HepG2 (cell line): ENCODE measurements around the gene PRKAR2A. TPM values are rescaled to one million over a fixed set of nuclear protein-coding genes. Genes with fewer than 3 reads are reported as not detected.

Experiments used
- DNMT3B ChIP-seq: conservative IDR thresholded peaks from 2 replicates; pipeline ENCODE4 v1.6.1; 2016; ENCODE audit warnings: missing biosample characterization, control low read depth
- HCFC1 ChIP-seq: fragments of 150-350 bp; IDR thresholded peaks from 2 replicates; pipeline ENCODE4 v1.6.1; 2014; ENCODE audit warnings: low read depth, low read length
- IRF1 ChIP-seq: sonication (generic); formaldehyde crosslinking; IDR thresholded peaks from 2 replicates; pipeline ENCODE4 v1.4.0; 2020; ENCODE audit warnings: low read depth, mild to moderate bottlenecking, missing genetic modification reagents
- MBD4 ChIP-seq: IDR thresholded peaks from 2 replicates; pipeline ENCODE4 v1.6.1; 2012; ENCODE audit warnings: low read length, inconsistent platforms, borderline replicate concordance
- MED8 ChIP-seq: sonication (generic); formaldehyde crosslinking; IDR thresholded peaks from 2 replicates; pipeline ENCODE4 v1.8.1; 2023; ENCODE audit warnings: mild to moderate bottlenecking, missing genetic modification reagents; ENCODE audit not compliant: insufficient replicate concordance
- MYC ChIP-seq: sonication (generic); formaldehyde crosslinking; IDR thresholded peaks from 2 replicates; pipeline ENCODE4 v1.9.0; 2021; ENCODE audit warnings: missing genetic modification reagents, borderline replicate concordance
- POLR2AphosphoS2 ChIP-seq: IDR thresholded peaks from 2 replicates; pipeline ENCODE4 v1.6.1; 2011; ENCODE audit warnings: low read depth, low read length, improper control_type of control experiment
- SAFB2 ChIP-seq: sonication (generic); formaldehyde crosslinking; IDR thresholded peaks from 2 replicates; pipeline ENCODE4 v1.5.1; 2020; ENCODE audit warnings: missing genetic modification reagents, low read depth, mild to moderate bottlenecking, borderline replicate concordance
- TBX2 ChIP-seq: sonication (generic); formaldehyde crosslinking; IDR thresholded peaks from 2 replicates; pipeline ENCODE4 v1.5.0; 2020; ENCODE audit warnings: missing genetic modification reagents, mild to moderate bottlenecking, borderline replicate concordance
- U2AF1 ChIP-seq: fragments of 200-400 bp; formaldehyde crosslinking; optimal IDR thresholded peaks from 2 replicates; pipeline ENCODE3; 2017; ENCODE audit warnings: mild to moderate bottlenecking, low read depth, low read length
- YY1 ChIP-seq: IDR thresholded peaks from 2 replicates; pipeline ENCODE4 v1.6.1; 2011; ENCODE audit warnings: low read length, low read depth, moderate library complexity, mild to moderate bottlenecking; ENCODE audit not compliant: insufficient read depth, insufficient replicate concordance
- ZFX ChIP-seq: sonication (generic); formaldehyde crosslinking; IDR thresholded peaks from 2 replicates; pipeline ENCODE4 v1.4.0; 2020; ENCODE audit warnings: mild to moderate bottlenecking, low read depth, missing genetic modification reagents, moderate library complexity
- ZFY ChIP-seq: sonication (generic); formaldehyde crosslinking; IDR thresholded peaks from 2 replicates; pipeline ENCODE4 v1.4.0; 2020; ENCODE audit warnings: missing genetic modification reagents
- ZNF552 ChIP-seq: sonication (generic); formaldehyde crosslinking; IDR thresholded peaks from 2 replicates; pipeline ENCODE4 v1.9.0; 2022; ENCODE audit warnings: missing genetic modification reagents, mild to moderate bottlenecking, borderline replicate concordance
- ZNF646 ChIP-seq: sonication (generic); formaldehyde crosslinking; IDR thresholded peaks from 2 replicates; pipeline ENCODE4 v1.9.0; 2021; ENCODE audit warnings: mild to moderate bottlenecking, missing genetic modification reagents
- ZNF746 ChIP-seq: sonication (generic); formaldehyde crosslinking; IDR thresholded peaks from 2 replicates; pipeline ENCODE4 v1.8.0; 2022; ENCODE audit warnings: mild to moderate bottlenecking, missing genetic modification reagents
- polyA plus RNA-seq, 8 experiments: library from polyadenylated mRNA; depleted of rRNA in 3 of 8; stranded (reverse) in 7 of 8; unstranded in 1 of 8; fragments of >200 nt; fragmentation: Illumina TruSeq in 4 of 8; extraction: Trizol in 4 of 8; gene quantifications; 2 replicates each; pipeline versions ENCODE4 v1.2.1 to v1.2.3, GENCODE V29; 2011 to 2016; ENCODE audit warnings: low read depth in 4 of 8, missing spikeins in 1 of 8, mixed read lengths in 1 of 8; ENCODE audit not compliant: insufficient read depth in 1 of 8
- total RNA-seq, 5 experiments: library from RNA; depleted of rRNA; stranded (reverse); fragments of >200 nt; fragmentation: Illumina TruSeq; extraction: Trizol; gene quantifications; 2 replicates each; pipeline ENCODE4 v1.2.3, GENCODE V29; 2016; ENCODE audit warnings: low read depth in 1 of 5
- TF ChIP-seq, protein P1 (sequence below): sonication (generic); formaldehyde crosslinking; IDR thresholded peaks from 2 replicates; pipeline ENCODE4 v1.8.1; 2022; ENCODE audit warnings: mild to moderate bottlenecking, missing genetic modification reagents

PRKAR2A gene
- total and polyA plus RNA-seq, 2 of the 13 experiments (the other 11 are each of a cell fraction or from before 2014, with no cell fraction given): 11.8 to 29.2 TPM

DNA sequence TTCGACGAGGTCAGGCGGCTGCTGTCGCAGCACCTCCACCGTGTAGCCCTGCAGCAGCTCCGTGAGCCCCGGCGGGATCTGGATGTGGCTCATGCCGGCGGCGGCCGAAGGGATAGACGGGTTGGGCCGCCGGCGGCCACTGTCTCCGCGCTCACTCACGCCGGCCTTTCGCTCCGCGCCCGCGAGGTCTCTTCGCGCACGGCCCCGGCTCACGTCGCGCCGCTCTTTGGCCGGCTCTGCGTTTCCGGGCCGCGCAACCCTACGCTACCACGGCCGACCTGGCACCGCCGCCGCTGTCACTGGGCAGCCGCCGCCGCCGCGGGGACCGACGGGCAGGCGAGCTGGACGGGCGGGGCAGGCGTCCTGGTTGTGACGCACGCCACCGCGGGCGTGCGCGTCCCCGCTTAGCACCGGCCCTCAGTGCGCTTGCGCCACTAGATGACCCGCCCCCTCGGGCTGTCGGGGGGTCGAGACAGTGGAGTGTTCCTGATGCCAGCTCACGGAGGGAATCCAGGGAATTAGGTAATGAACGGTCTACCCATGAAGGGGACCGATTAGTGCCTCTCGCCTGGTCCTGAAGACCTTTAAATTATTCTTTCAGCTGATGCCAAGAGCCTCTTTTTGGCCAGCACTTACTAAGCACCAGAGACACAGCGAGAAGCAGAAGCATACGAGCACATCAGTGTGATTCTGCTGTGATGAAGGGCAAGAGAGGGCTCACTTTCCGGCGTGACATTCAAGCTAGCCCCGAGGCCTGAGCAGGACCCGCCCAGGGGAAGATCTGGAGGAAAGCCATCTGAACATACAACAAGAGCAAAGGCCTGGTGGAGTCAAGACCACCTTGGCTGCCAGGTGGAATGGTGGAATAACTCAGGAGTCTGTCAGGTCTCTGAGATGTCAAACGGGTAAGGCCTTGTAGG, at the start of gene PRKAR2A (continued):
- TF ChIP-seq, protein P1, sequence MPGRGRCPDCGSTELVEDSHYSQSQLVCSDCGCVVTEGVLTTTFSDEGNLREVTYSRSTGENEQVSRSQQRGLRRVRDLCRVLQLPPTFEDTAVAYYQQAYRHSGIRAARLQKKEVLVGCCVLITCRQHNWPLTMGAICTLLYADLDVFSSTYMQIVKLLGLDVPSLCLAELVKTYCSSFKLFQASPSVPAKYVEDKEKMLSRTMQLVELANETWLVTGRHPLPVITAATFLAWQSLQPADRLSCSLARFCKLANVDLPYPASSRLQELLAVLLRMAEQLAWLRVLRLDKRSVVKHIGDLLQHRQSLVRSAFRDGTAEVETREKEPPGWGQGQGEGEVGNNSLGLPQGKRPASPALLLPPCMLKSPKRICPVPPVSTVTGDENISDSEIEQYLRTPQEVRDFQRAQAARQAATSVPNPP: no peak
- no peak for TF ChIP-seq HCFC1
- TF ChIP-seq MBD4: no peak
- TF ChIP-seq DNMT3B (CRISPR knock-in tag): no peak
- TF ChIP-seq YY1: no peak
- peak; percentile 92 for TF ChIP-seq ZFY (CRISPR knock-in tag)
- TF ChIP-seq MYC (CRISPR knock-in tag): peak; percentile 43
- no peak for TF ChIP-seq MED8 (CRISPR knock-in tag)
- no peak for TF ChIP-seq ZNF646
- 0 out of 2 replicates have a peak, but pooled peaks have one; percentile 25 for TF ChIP-seq TBX2 (CRISPR knock-in tag)
- TF ChIP-seq ZFX (CRISPR knock-in tag): peak; percentile 84; the same call in 1 of the 2 replicates
- TF ChIP-seq ZNF746: 0 out of 2 replicates have a peak, but pooled peaks have one; percentile 28
- TF ChIP-seq ZNF552 (CRISPR knock-in tag): no peak
- 0 out of 2 replicates have a peak, but pooled peaks have one; percentile 83 for TF ChIP-seq IRF1 (CRISPR knock-in tag)
- TF ChIP-seq U2AF1: no peak
- TF ChIP-seq POLR2AphosphoS2: no peak
- TF ChIP-seq SAFB2 (CRISPR knock-in tag): no peak
